GM12892 (cell line): ENCODE measurements around the gene SLC43A3.

Source experiments
- POLR2A ChIP-seq: IDR thresholded peaks from 2 replicates; pipeline ENCODE4 v1.6.1; 2011; ENCODE audit warnings: low read depth, low read length, control low read depth
- POLR2AphosphoS5 ChIP-seq: IDR thresholded peaks from 2 replicates; pipeline ENCODE4 v1.6.1; 2011; ENCODE audit warnings: low read depth, low read length, control low read depth
- TAF1 ChIP-seq: IDR thresholded peaks from 2 replicates; pipeline ENCODE4 v1.6.1; 2011; ENCODE audit warnings: low read depth, mild to moderate bottlenecking, control low read depth, low read length, borderline replicate concordance

GRCh38 chr11:57370251-57370650, 56.7 kb downstream of the SLC43A3 start:
- TF ChIP-seq TAF1: no peak
- no peak for TF ChIP-seq POLR2A
- TF ChIP-seq POLR2AphosphoS5: no peak
